Measurements from ENCODE around the gene ATG12.

DNA sequence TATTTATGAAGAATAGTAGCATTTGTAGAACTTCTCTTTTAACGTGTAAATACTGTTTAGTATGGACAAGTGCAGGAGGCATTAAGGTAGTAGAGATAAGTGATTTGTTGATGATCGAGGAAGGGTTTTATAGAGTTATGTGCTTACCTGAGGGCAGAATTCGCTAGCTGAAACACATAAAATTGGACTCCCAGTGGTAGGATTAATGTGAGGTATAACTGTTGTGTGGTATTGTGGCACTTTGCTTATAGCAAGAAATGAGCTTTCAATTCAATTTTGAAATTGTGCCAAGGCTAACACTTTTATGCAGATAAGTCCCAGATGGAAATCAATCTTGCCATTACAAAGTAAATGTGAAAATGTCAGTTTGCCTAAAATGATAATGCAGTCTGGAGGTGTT lies 1.6 kb upstream of the ATG12 start:
- TF ChIP-seq POLR2A (IDR thresholded peaks at IDR 0.05) (no peak), POLR2AphosphoS5 (IDR thresholded peaks at IDR 0.05) (no peak)
- TF ChIP-seq, protein P1, sequence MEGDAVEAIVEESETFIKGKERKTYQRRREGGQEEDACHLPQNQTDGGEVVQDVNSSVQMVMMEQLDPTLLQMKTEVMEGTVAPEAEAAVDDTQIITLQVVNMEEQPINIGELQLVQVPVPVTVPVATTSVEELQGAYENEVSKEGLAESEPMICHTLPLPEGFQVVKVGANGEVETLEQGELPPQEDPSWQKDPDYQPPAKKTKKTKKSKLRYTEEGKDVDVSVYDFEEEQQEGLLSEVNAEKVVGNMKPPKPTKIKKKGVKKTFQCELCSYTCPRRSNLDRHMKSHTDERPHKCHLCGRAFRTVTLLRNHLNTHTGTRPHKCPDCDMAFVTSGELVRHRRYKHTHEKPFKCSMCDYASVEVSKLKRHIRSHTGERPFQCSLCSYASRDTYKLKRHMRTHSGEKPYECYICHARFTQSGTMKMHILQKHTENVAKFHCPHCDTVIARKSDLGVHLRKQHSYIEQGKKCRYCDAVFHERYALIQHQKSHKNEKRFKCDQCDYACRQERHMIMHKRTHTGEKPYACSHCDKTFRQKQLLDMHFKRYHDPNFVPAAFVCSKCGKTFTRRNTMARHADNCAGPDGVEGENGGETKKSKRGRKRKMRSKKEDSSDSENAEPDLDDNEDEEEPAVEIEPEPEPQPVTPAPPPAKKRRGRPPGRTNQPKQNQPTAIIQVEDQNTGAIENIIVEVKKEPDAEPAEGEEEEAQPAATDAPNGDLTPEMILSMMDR (IDR thresholded peaks at IDR 0.05): no peak
